GM23338 (cell line): Measurements from ENCODE around the gene MAP3K4. TPM values are rescaled to one million over a fixed set of nuclear protein-coding genes. Genes with fewer than 3 reads are reported as not detected.
A peak's percentile ranks its signal among the peaks of the same experiment; 100 is the strongest.

Source experiments
- ATAC-seq: fragments of 200-7000 bp; cut with Tn5 transposase; 3 replicates; pipeline ENCODE4 v1.9.1; 2020
- DNase-seq: peaks from one replicate; pipeline ENCODE4 v3.0.0-alpha.2; 2015; ENCODE audit warnings: low spot score
- H2AFZ ChIP-seq: fragments of 200-600 bp; sonication (generic); 2 replicates; pipeline ENCODE4 v1.8.0; 2016; ENCODE audit warnings: antibody characterized with exemption, mild to moderate bottlenecking, moderate library complexity
- H3F3A ChIP-seq: fragments of 200-600 bp; sonication (generic); replicated peaks from 2 replicates; pipeline ENCODE4 v1.8.0; 2017; ENCODE audit warnings: antibody characterized with exemption, mixed run types, low read depth
- H3K27ac ChIP-seq: fragments of 200-600 bp; sonication (generic); 2 replicates; pipeline ENCODE4 v1.6.1; 2016; ENCODE audit warnings: low read depth
- H3K27me3 ChIP-seq: fragments of 200-600 bp; sonication (generic); 2 replicates; pipeline ENCODE4 v1.8.0; 2016; ENCODE audit warnings: mild to moderate bottlenecking, mixed run types, moderate library complexity; ENCODE audit not compliant: insufficient read depth
- H3K36me3 ChIP-seq: fragments of 200-600 bp; sonication (generic); 2 replicates; pipeline ENCODE4 v1.8.0; 2016; ENCODE audit warnings: mild to moderate bottlenecking; ENCODE audit not compliant: insufficient read depth
- H3K4me1 ChIP-seq: fragments of 200-600 bp; sonication (generic); 2 replicates; pipeline ENCODE4 v1.8.0; 2016; ENCODE audit warnings: mild to moderate bottlenecking, moderate library complexity; ENCODE audit not compliant: insufficient read depth
- H3K4me2 ChIP-seq: fragments of 200-600 bp; sonication (generic); 2 replicates; pipeline ENCODE4 v1.7.1; 2017; ENCODE audit warnings: mixed run types
- H3K4me3 ChIP-seq: fragments of 200-600 bp; sonication (generic); 2 replicates; pipeline ENCODE4 v1.6.1; 2016; ENCODE audit warnings: mixed run types
- H3K79me2 ChIP-seq: fragments of 200-600 bp; sonication (generic); replicated peaks from 2 replicates; pipeline ENCODE4 v1.8.0; 2017; ENCODE audit warnings: mild to moderate bottlenecking; ENCODE audit not compliant: insufficient read depth
- H3K9me2 ChIP-seq: fragments of 200-600 bp; sonication (generic); 2 replicates; pipeline ENCODE4 v1.8.0; 2017; ENCODE audit not compliant: insufficient read depth
- H4K20me1 ChIP-seq: fragments of 200-600 bp; sonication (generic); replicated peaks from 2 replicates; pipeline ENCODE4 v1.8.0; 2017; ENCODE audit warnings: mild to moderate bottlenecking; ENCODE audit not compliant: insufficient read depth
- H3K27ac Mint-ChIP-seq: 2 replicates; pipeline ENCODE4 v1.8.0; 2020; ENCODE audit warnings: inconsistent platforms, mild to moderate bottlenecking, moderate library complexity, mixed read lengths
- H3K27me3 Mint-ChIP-seq: 3 replicates; pipeline ENCODE4 v1.8.0; 2022; ENCODE audit warnings: low read depth, mild to moderate bottlenecking, moderate library complexity, mixed read lengths, inconsistent platforms; ENCODE audit not compliant: insufficient read depth, poor library complexity
- H3K36me3 Mint-ChIP-seq: 3 replicates; pipeline ENCODE4 v1.8.0; 2021; ENCODE audit warnings: low read depth, mild to moderate bottlenecking, inconsistent platforms, moderate library complexity, mixed read lengths
- H3K4me1 Mint-ChIP-seq: 3 replicates; pipeline ENCODE4 v1.8.0; 2020; ENCODE audit warnings: mild to moderate bottlenecking, inconsistent platforms, mixed read lengths
- H3K4me3 Mint-ChIP-seq: 3 replicates; pipeline ENCODE4 v1.8.0; 2021; ENCODE audit warnings: moderate library complexity, mild to moderate bottlenecking, inconsistent platforms, mixed read lengths
- H3K9me3 Mint-ChIP-seq: 3 replicates; pipeline ENCODE4 v1.8.0; 2020; ENCODE audit warnings: moderate library complexity, mild to moderate bottlenecking, inconsistent platforms, mixed read lengths
- CREB1 ChIP-seq: fragments of 250-450 bp; sonication (Bioruptor Pico); IDR thresholded peaks from 2 replicates; pipeline ENCODE4 v1.5.0; 2020; ENCODE audit warnings: low read depth, mild to moderate bottlenecking, moderate library complexity
- EZH2 ChIP-seq: fragments of 200-600 bp; sonication (generic); IDR thresholded peaks from one replicate; pipeline ENCODE4 v1.8.0; 2017; ENCODE audit warnings: antibody characterized with exemption, mild to moderate bottlenecking, low read depth; ENCODE audit not compliant: unreplicated experiment
- EZH2phosphoT487 ChIP-seq: fragments of 200-600 bp; sonication (generic); IDR thresholded peaks from one replicate; pipeline ENCODE4 v1.8.1; 2018; ENCODE audit warnings: antibody characterized with exemption; ENCODE audit not compliant: unreplicated experiment
- JUNB ChIP-seq: IDR thresholded peaks from one replicate; pipeline ENCODE4 v1.6.1; 2016; ENCODE audit warnings: antibody characterized with exemption; ENCODE audit not compliant: unreplicated experiment
- NANOG ChIP-seq: IDR thresholded peaks from 2 replicates; pipeline ENCODE4 v1.6.1; 2016; ENCODE audit warnings: antibody characterized with exemption, borderline replicate concordance
- POLR2AphosphoS5 ChIP-seq: IDR thresholded peaks from 2 replicates; pipeline ENCODE4 v1.6.1; 2016; ENCODE audit warnings: antibody characterized with exemption, low read depth
- STAT1 ChIP-seq: IDR thresholded peaks from one replicate; pipeline ENCODE4 v1.6.1; 2016; ENCODE audit warnings: antibody characterized with exemption; ENCODE audit not compliant: unreplicated experiment
- ZNF114 ChIP-seq: fragments of 250-450 bp; sonication (Bioruptor Pico); IDR thresholded peaks from 2 replicates; pipeline ENCODE4 v1.5.0; 2020; ENCODE audit warnings: mild to moderate bottlenecking, moderate library complexity
- ZNF331 ChIP-seq: fragments of 250-450 bp; sonication (Bioruptor Pico); IDR thresholded peaks from 2 replicates; pipeline ENCODE4 v1.5.0; 2020; ENCODE audit warnings: low read depth, mild to moderate bottlenecking, moderate library complexity
- polyA plus RNA-seq: library from polyadenylated mRNA; unstranded; fragments of >200 nt; fragmentation: Nextera tagmentation; extraction: Ambion mirVana; gene quantifications from 2 replicates; pipeline ENCODE4 v1.2.1, GENCODE V29; 2016
- total RNA-seq: library from RNA; depleted of rRNA; stranded (reverse); fragments of >200 nt; shearing (Covaris generic); gene quantifications from 2 replicates; pipeline ENCODE4 v1.2.3, GENCODE V29; 2014
- TF ChIP-seq, protein P1 (sequence below): fragments of 250-450 bp; sonication (Bioruptor Pico); IDR thresholded peaks from 2 replicates; pipeline ENCODE4 v1.5.0; 2020; ENCODE audit warnings: mild to moderate bottlenecking, moderate library complexity
- TF ChIP-seq, protein P2 (sequence below): IDR thresholded peaks from 2 replicates; pipeline ENCODE4 v1.6.1; 2016; ENCODE audit warnings: antibody characterized with exemption
- TF ChIP-seq, protein P3 (sequence below), 2 experiments: fragments of 200-600 bp in 1 of 2; sonication (generic) in 1 of 2; conservative IDR thresholded peaks; 2 replicates each; pipeline versions ENCODE4 v1.5.1 to v1.6.1; 2016 to 2017; ENCODE audit warnings: antibody characterized with exemption in 2 of 2, low read depth in 2 of 2, mild to moderate bottlenecking in 2 of 2, moderate library complexity in 1 of 2
- TF ChIP-seq, protein P4 (sequence below): IDR thresholded peaks from one replicate; pipeline ENCODE4 v1.6.1; 2018; ENCODE audit warnings: antibody characterized with exemption; ENCODE audit not compliant: unreplicated experiment

The MAP3K4 gene
- total and polyA plus RNA-seq, 2 experiments from 2014 or later: 44.4 to 48.8 TPM

DNA sequence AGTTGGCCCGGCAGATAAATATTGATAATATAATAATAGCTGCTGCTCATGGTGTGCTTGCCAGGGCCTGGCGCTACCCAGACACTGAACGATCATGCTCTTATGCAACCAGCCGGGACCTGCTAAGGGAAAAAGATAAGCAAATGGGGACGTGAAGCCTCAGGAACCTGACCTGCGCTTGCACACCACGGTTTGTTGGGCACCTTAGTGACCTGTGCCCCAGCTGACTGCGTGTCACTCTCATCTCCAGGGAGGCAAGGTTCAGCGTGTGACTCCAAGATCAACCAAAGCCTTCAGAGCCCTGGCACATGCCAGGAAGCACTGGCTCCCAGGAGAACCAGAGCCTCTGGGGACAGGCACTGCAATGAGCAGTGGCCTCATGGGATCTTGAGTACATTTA, 171.2 kb downstream of the MAP3K4 start:
- no peak for ATAC-seq

More for the DNA sequence above, 171.2 kb downstream of the MAP3K4 start:
- H3K4me2 ChIP-seq: no peak overlapping the region
- TF ChIP-seq CREB1: no peak
- TF ChIP-seq, protein P1, sequence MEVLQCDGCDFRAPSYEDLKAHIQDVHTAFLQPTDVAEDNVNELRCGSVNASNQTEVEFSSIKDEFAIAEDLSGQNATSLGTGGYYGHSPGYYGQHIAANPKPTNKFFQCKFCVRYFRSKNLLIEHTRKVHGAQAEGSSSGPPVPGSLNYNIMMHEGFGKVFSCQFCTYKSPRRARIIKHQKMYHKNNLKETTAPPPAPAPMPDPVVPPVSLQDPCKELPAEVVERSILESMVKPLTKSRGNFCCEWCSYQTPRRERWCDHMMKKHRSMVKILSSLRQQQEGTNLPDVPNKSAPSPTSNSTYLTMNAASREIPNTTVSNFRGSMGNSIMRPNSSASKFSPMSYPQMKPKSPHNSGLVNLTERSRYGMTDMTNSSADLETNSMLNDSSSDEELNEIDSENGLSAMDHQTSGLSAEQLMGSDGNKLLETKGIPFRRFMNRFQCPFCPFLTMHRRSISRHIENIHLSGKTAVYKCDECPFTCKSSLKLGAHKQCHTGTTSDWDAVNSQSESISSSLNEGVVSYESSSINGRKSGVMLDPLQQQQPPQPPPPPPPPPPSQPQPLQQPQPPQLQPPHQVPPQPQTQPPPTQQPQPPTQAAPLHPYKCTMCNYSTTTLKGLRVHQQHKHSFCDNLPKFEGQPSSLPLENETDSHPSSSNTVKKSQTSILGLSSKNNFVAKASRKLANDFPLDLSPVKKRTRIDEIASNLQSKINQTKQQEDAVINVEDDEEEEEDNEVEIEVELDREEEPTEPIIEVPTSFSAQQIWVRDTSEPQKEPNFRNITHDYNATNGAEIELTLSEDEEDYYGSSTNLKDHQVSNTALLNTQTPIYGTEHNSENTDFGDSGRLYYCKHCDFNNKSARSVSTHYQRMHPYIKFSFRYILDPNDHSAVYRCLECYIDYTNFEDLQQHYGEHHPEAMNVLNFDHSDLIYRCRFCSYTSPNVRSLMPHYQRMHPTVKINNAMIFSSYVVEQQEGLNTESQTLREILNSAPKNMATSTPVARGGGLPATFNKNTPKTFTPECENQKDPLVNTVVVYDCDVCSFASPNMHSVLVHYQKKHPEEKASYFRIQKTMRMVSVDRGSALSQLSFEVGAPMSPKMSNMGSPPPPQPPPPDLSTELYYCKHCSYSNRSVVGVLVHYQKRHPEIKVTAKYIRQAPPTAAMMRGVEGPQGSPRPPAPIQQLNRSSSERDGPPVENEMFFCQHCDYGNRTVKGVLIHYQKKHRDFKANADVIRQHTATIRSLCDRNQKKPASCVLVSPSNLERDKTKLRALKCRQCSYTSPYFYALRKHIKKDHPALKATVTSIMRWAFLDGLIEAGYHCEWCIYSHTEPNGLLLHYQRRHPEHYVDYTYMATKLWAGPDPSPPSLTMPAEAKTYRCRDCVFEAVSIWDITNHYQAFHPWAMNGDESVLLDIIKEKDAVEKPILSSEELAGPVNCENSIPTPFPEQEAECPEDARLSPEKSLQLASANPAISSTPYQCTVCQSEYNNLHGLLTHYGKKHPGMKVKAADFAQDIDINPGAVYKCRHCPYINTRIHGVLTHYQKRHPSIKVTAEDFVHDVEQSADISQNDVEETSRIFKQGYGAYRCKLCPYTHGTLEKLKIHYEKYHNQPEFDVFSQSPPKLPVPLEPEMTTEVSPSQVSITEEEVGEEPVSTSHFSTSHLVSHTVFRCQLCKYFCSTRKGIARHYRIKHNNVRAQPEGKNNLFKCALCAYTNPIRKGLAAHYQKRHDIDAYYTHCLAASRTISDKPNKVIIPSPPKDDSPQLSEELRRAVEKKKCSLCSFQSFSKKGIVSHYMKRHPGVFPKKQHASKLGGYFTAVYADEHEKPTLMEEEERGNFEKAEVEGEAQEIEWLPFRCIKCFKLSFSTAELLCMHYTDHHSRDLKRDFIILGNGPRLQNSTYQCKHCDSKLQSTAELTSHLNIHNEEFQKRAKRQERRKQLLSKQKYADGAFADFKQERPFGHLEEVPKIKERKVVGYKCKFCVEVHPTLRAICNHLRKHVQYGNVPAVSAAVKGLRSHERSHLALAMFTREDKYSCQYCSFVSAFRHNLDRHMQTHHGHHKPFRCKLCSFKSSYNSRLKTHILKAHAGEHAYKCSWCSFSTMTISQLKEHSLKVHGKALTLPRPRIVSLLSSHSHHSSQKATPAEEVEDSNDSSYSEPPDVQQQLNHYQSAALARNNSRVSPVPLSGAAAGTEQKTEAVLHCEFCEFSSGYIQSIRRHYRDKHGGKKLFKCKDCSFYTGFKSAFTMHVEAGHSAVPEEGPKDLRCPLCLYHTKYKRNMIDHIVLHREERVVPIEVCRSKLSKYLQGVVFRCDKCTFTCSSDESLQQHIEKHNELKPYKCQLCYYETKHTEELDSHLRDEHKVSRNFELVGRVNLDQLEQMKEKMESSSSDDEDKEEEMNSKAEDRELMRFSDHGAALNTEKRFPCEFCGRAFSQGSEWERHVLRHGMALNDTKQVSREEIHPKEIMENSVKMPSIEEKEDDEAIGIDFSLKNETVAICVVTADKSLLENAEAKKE: no peak
- no peak for TF ChIP-seq ZNF331 (CRISPR knock-in tag)
- TF ChIP-seq JUNB: no peak
- TF ChIP-seq, protein P2, sequence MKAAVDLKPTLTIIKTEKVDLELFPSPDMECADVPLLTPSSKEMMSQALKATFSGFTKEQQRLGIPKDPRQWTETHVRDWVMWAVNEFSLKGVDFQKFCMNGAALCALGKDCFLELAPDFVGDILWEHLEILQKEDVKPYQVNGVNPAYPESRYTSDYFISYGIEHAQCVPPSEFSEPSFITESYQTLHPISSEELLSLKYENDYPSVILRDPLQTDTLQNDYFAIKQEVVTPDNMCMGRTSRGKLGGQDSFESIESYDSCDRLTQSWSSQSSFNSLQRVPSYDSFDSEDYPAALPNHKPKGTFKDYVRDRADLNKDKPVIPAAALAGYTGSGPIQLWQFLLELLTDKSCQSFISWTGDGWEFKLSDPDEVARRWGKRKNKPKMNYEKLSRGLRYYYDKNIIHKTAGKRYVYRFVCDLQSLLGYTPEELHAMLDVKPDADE: no peak
- no peak for TF ChIP-seq EZH2
- no peak for TF ChIP-seq ZNF114 (CRISPR knock-in tag)
- no peak for TF ChIP-seq EZH2phosphoT487
- TF ChIP-seq NANOG: no peak
- TF ChIP-seq, protein P3, sequence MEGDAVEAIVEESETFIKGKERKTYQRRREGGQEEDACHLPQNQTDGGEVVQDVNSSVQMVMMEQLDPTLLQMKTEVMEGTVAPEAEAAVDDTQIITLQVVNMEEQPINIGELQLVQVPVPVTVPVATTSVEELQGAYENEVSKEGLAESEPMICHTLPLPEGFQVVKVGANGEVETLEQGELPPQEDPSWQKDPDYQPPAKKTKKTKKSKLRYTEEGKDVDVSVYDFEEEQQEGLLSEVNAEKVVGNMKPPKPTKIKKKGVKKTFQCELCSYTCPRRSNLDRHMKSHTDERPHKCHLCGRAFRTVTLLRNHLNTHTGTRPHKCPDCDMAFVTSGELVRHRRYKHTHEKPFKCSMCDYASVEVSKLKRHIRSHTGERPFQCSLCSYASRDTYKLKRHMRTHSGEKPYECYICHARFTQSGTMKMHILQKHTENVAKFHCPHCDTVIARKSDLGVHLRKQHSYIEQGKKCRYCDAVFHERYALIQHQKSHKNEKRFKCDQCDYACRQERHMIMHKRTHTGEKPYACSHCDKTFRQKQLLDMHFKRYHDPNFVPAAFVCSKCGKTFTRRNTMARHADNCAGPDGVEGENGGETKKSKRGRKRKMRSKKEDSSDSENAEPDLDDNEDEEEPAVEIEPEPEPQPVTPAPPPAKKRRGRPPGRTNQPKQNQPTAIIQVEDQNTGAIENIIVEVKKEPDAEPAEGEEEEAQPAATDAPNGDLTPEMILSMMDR (conservative IDR thresholded peaks at IDR 0.05; ENCODE audit: low read depth in 2 of 2): no peak
- no peak for TF ChIP-seq STAT1
- TF ChIP-seq, protein P4, sequence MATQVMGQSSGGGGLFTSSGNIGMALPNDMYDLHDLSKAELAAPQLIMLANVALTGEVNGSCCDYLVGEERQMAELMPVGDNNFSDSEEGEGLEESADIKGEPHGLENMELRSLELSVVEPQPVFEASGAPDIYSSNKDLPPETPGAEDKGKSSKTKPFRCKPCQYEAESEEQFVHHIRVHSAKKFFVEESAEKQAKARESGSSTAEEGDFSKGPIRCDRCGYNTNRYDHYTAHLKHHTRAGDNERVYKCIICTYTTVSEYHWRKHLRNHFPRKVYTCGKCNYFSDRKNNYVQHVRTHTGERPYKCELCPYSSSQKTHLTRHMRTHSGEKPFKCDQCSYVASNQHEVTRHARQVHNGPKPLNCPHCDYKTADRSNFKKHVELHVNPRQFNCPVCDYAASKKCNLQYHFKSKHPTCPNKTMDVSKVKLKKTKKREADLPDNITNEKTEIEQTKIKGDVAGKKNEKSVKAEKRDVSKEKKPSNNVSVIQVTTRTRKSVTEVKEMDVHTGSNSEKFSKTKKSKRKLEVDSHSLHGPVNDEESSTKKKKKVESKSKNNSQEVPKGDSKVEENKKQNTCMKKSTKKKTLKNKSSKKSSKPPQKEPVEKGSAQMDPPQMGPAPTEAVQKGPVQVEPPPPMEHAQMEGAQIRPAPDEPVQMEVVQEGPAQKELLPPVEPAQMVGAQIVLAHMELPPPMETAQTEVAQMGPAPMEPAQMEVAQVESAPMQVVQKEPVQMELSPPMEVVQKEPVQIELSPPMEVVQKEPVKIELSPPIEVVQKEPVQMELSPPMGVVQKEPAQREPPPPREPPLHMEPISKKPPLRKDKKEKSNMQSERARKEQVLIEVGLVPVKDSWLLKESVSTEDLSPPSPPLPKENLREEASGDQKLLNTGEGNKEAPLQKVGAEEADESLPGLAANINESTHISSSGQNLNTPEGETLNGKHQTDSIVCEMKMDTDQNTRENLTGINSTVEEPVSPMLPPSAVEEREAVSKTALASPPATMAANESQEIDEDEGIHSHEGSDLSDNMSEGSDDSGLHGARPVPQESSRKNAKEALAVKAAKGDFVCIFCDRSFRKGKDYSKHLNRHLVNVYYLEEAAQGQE: no peak
- TF ChIP-seq POLR2AphosphoS5: no peak
- H2AFZ ChIP-seq: no peak overlapping the region
- Mint-ChIP-seq H3K4me3 (no peak overlapping the region), H3K9me3 (peaks cover 6% of the 10 kb centered on the region), H3K27me3 (peaks cover 2% of the 10 kb centered on the region), H3K36me3 (peaks cover 70% of the 10 kb centered on the region), H3K27ac (peak overlapping the region; percentile 24; the same call in 1 of the 2 replicates), H3K4me1 (peaks cover 28% of the 10 kb centered on the region)
- H3K4me1 ChIP-seq: peaks cover 6% of the 10 kb centered on the region
- DNase-seq: no peak
- 0 out of 2 replicates have a peak, but pooled peaks cover 4% of the 10 kb centered on the region for H4K20me1 ChIP-seq
- no peak overlapping the region for H3K27ac ChIP-seq
- no peaks in the 10 kb centered on the region for H3K27me3 ChIP-seq
- H3F3A ChIP-seq: no peaks in the 10 kb centered on the region
- peaks cover 5% of the 10 kb centered on the region; the same call in 1 of the 2 replicates for H3K79me2 ChIP-seq
- H3K9me2 ChIP-seq: no peaks in the 10 kb centered on the region
- no peaks in the 10 kb centered on the region for H3K36me3 ChIP-seq
- H3K4me3 ChIP-seq: no peak overlapping the region
